Panc1 (cell line): ENCODE results near the gene CHKB. TPM values are rescaled to one million over a fixed set of nuclear protein-coding genes. Genes with fewer than 3 reads are reported as not detected.

Source experiments
- ATAC-seq: fragments of 200-7000 bp; cut with Tn5 transposase; 2 replicates; pipeline ENCODE4 v1.9.1; 2020; ENCODE audit warnings: mild to moderate bottlenecking, moderate library complexity
- BruUV-seq: library from RNA; stranded (reverse); fragments of 400-500 nt; replicated peaks from 2 replicates; lab custom pipeline; 2021; lab: Mats Ljungman, UMichigan
- CTCF ChIA-PET: fragments of 300-600 bp; sonication (Branson Sonifier 250); formaldehyde crosslinking; loops from one replicate; lab custom pipeline; 2022; ENCODE audit warnings: antibody characterized with exemption; lab: Charles Lee
- POLR2A ChIA-PET: fragments of 300-600 bp; sonication (Branson Sonifier 250); formaldehyde crosslinking; loops from one replicate; lab custom pipeline; 2022; ENCODE audit warnings: antibody characterized with exemption; lab: Charles Lee
- DNase-seq: peaks from one replicate; pipeline ENCODE4 v3.0.0-alpha.2; 2010; ENCODE audit warnings: low read depth, low spot score
- H3K27ac ChIP-seq: 2 replicates; pipeline ENCODE4 v1.5.1; 2011; ENCODE audit warnings: mild to moderate bottlenecking, low read length, inconsistent platforms
- H3K27me3 ChIP-seq: fragments of 200-500 bp; sonication (Bioruptor generic); 2 replicates; pipeline ENCODE4 v1.6.0; 2014; ENCODE audit warnings: low read length, inconsistent platforms; ENCODE audit not compliant: control insufficient read depth, insufficient read depth
- H3K36me3 ChIP-seq: fragments of 200-500 bp; sonication (Bioruptor generic); 2 replicates; pipeline ENCODE4 v1.5.1; 2014; ENCODE audit warnings: inconsistent platforms, mild to moderate bottlenecking, low read length, moderate library complexity; ENCODE audit not compliant: control insufficient read depth, insufficient read depth
- H3K4me1 ChIP-seq: 2 replicates; pipeline ENCODE4 v1.5.1; 2011; ENCODE audit warnings: inconsistent platforms, mild to moderate bottlenecking, low read length, moderate library complexity; ENCODE audit not compliant: control insufficient read depth, insufficient read depth
- H3K4me3 ChIP-seq, 2 experiments: 2 replicates each; pipeline ENCODE4 v1.5.1; 2011 to 2012; ENCODE audit warnings: low read depth in 2 of 2, low read length in 2 of 2, mild to moderate bottlenecking in 2 of 2, inconsistent platforms in 1 of 2, moderate library complexity in 1 of 2
- H3K9me3 ChIP-seq: fragments of 200-500 bp; sonication (Bioruptor generic); 2 replicates; pipeline ENCODE4 v1.5.1; 2014; ENCODE audit warnings: low read depth, mild to moderate bottlenecking, inconsistent platforms, low read length, moderate library complexity; ENCODE audit not compliant: control insufficient read depth, insufficient read depth
- POLR2AphosphoS5 ChIP-seq: IDR thresholded peaks from 2 replicates; pipeline ENCODE4 v1.6.1; 2012; ENCODE audit warnings: mild to moderate bottlenecking, low read depth, low read length, moderate library complexity
- REST ChIP-seq, 2 experiments: IDR thresholded peaks; 2 replicates each; pipeline ENCODE4 v1.6.1; 2011 to 2012; ENCODE audit warnings: low read depth in 2 of 2, control low read depth in 1 of 2, low read length in 1 of 2, mild to moderate bottlenecking in 1 of 2, moderate library complexity in 1 of 2; ENCODE audit not compliant: insufficient read depth in 1 of 2
- SIN3A ChIP-seq: IDR thresholded peaks from 2 replicates; pipeline ENCODE4 v1.6.1; 2012; ENCODE audit warnings: low read depth, mild to moderate bottlenecking, low read length, moderate library complexity, borderline replicate concordance; ENCODE audit not compliant: insufficient read depth
- TCF7L2 ChIP-seq: IDR thresholded peaks from 2 replicates; pipeline ENCODE4 v1.6.1; 2011; ENCODE audit warnings: mild to moderate bottlenecking, low read depth, low read length, inconsistent platforms
- in situ Hi-C: cut with HindIII; loops from 2 replicates; pipeline ENCODE4 v1.10.0; 2016; ENCODE audit warnings: low sequenced_read_pairs, low pct_unique_long_range_greater_than_20kb
- intact Hi-C: fragments of 100-400 bp; cut with micrococcal nuclease; formaldehyde crosslinking; loops from one replicate; pipeline ENCODE4 v1.10.0; 2022; ENCODE audit not compliant: unreplicated experiment
- total RNA-seq: library from RNA; stranded (reverse); gene quantifications from one replicate; pipeline ENCODE4 v1.2.1, GENCODE V29; 2021; ENCODE audit not compliant: unreplicated experiment
- TF ChIP-seq, protein P1 (sequence below): fragments of 450-650 bp; IDR thresholded peaks from 2 replicates; pipeline ENCODE4 v1.5.1; 2017; ENCODE audit warnings: mild to moderate bottlenecking

The CHKB gene
- total RNA-seq, 1 experiment from 2014 or later = 43.5 TPM

- Histone ChIP-seq H3K9me3 (no peaks in the 10 kb centered on the region), H3K27me3 (no peaks in the 10 kb centered on the region), H3K36me3 (no peaks in the 10 kb centered on the region), H3K27ac (no peak overlapping the region), H3K4me1 (0 out of 2 replicates have a peak, but pooled peaks cover 4% of the 10 kb centered on the region), H3K4me3 (no peak overlapping the region)
- intact Hi-C loops = no loop called here
- ATAC-seq = no peak
- CTCF ChIA-PET = no interaction called here
- no TSS peak for BruUV-seq
- no peak for DNase-seq
- in situ Hi-C loops = no loop called here
- POLR2A ChIA-PET = interaction anchor here (0.5 kb wide), 1 partner anchor 53 kb away, joined by 5 read pairs; no protein-coding TSS in a partner anchor
- TF ChIP-seq SIN3A (no peak), POLR2AphosphoS5 (no peak), TCF7L2 (no peak), REST (IDR thresholded peaks at IDR 0.05; ENCODE audit: insufficient read depth in 1 of 2, low read depth in 2 of 2, low read length in 1 of 2) (no peak)
- TF ChIP-seq, protein P1, sequence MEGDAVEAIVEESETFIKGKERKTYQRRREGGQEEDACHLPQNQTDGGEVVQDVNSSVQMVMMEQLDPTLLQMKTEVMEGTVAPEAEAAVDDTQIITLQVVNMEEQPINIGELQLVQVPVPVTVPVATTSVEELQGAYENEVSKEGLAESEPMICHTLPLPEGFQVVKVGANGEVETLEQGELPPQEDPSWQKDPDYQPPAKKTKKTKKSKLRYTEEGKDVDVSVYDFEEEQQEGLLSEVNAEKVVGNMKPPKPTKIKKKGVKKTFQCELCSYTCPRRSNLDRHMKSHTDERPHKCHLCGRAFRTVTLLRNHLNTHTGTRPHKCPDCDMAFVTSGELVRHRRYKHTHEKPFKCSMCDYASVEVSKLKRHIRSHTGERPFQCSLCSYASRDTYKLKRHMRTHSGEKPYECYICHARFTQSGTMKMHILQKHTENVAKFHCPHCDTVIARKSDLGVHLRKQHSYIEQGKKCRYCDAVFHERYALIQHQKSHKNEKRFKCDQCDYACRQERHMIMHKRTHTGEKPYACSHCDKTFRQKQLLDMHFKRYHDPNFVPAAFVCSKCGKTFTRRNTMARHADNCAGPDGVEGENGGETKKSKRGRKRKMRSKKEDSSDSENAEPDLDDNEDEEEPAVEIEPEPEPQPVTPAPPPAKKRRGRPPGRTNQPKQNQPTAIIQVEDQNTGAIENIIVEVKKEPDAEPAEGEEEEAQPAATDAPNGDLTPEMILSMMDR = no peak
Measured at GRCh38 chr22:50561401-50562358, 21.0 kb downstream of the CHKB start.

- POLR2A ChIA-PET = no interaction called here
- Histone ChIP-seq H3K4me3 (no peak overlapping the region), H3K27ac (no peak overlapping the region), H3K4me1 (0 out of 2 replicates have a peak, but pooled peaks cover 4% of the 10 kb centered on the region), H3K27me3 (no peaks in the 10 kb centered on the region), H3K36me3 (no peaks in the 10 kb centered on the region), H3K9me3 (no peaks in the 10 kb centered on the region)
- BruUV-seq = no TSS peak
- DNase-seq (no peak), ATAC-seq (no peak)
- no peak for TF ChIP-seq TCF7L2
- TF ChIP-seq POLR2AphosphoS5 = no peak
- TF ChIP-seq SIN3A = no peak
- TF ChIP-seq, protein P1 = no peak
- no peak for TF ChIP-seq REST (IDR thresholded peaks at IDR 0.05; ENCODE audit: insufficient read depth in 1 of 2, low read depth in 2 of 2, low read length in 1 of 2)
- intact Hi-C loops (no loop called here), in situ Hi-C loops (no loop called here)
- CTCF ChIA-PET = no interaction called here
Measured at GRCh38 chr22:50560034-50560433, 22.6 kb downstream of the CHKB start.
